ENCODE measurements around the gene ARHGEF19. TPM values are rescaled to one million over a fixed set of nuclear protein-coding genes. Genes with fewer than 3 reads are reported as not detected.

ARHGEF19 gene
- total RNA-seq, 1 donor, result 9.9 TPM

DNA sequence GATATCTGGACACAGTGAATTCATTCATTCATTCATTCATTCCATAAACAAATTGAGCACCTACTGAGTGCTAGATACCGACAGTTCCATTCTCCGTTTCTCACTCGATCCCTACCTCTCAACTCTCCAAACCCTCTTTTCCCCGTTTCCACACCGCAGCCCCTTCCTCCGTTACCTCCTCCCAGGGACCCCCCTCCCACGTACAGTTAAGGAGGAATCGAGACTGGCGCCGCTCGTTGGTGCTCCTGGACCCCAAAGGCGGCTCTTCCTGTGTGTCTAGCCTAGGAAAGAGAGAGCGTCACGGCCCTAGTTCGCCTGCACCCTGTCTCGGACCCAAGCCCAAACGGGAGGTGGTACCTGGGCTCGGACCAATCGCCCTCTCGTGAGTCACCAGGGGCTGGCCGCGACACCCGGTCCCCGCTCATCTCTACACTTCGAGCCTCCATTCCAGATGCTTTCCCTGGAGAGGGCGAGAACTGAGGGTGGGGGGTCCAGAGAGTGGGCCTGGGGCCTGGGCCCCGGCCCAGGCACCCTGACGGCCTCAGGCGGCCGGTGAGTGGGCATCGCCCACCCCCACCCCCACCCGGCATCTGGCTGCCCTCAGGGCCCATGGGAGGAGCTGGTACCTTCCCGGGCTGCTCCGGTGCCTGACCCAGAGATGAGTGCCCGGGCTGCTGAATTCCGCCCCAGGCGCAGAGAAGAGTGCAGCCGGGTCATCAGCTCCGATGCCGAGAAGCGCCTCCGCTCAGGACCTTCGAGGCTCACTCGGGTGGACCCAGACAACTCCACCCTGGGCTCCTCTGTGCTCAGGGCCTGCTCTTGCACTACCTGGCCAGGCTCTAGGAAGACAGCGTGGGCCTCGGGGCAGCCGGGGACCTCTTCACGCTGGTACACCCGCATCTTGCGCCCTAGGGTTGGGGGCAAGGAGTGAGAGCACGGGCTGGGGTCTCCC, 4.9 kb downstream of the ARHGEF19 start:
- peak overlapping the region; percentile 66 for H3K4me3 ChIP-seq (ENCODE audit: low read depth, low read length)
- TF ChIP-seq, protein P1, sequence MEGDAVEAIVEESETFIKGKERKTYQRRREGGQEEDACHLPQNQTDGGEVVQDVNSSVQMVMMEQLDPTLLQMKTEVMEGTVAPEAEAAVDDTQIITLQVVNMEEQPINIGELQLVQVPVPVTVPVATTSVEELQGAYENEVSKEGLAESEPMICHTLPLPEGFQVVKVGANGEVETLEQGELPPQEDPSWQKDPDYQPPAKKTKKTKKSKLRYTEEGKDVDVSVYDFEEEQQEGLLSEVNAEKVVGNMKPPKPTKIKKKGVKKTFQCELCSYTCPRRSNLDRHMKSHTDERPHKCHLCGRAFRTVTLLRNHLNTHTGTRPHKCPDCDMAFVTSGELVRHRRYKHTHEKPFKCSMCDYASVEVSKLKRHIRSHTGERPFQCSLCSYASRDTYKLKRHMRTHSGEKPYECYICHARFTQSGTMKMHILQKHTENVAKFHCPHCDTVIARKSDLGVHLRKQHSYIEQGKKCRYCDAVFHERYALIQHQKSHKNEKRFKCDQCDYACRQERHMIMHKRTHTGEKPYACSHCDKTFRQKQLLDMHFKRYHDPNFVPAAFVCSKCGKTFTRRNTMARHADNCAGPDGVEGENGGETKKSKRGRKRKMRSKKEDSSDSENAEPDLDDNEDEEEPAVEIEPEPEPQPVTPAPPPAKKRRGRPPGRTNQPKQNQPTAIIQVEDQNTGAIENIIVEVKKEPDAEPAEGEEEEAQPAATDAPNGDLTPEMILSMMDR (IDR thresholded peaks at IDR 0.05; ENCODE audit: insufficient read depth, low read depth, low read length), result no peak
- peak; percentile 30 for DNase-seq (ENCODE audit: low read depth)

GRCh38 chr1:16206547-16207317, 5.7 kb downstream of the ARHGEF19 start:
- H3K4me3 ChIP-seq (ENCODE audit: low read depth, low read length), result peak overlapping the region; percentile 66
- TF ChIP-seq, protein P1 (IDR thresholded peaks at IDR 0.05; ENCODE audit: insufficient read depth, low read depth, low read length), result no peak
- peak; percentile 99 for DNase-seq (ENCODE audit: low read depth)

DNA sequence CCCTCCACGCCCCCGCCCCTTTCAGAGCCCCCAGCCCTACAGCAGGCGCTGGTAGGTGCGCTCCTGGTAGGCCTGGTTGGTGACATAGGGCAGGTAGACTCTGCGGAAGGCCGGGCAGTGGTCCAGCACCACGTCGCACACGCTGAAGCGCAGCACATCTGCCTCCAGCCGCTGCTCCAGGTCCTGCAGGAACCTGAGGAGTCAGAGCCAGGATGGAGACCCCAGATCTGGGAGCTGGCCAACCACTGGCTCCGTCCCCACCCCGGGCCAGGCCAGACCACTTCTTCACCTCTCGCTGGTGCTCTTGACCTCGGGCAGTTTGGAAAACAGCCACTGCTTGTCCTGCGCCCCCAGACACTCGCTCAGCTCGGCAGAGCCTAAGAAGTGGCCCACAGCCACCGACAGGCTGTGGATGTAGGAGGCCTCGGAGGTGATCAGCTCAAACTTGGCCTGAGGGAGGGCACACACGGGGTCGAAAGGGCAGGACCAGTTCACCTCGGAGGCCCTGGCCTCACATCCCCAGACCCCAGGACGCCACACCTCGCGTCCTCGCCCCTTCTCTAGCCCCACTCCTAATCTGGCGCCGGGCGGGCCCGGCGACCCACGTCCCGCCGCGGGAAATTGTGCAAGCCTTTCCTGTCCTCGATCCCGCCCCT, 6.4 kb downstream of the ARHGEF19 start:
- H3K4me3 ChIP-seq (ENCODE audit: low read depth, low read length), result peak overlapping the region; percentile 63
- TF ChIP-seq, protein P1 (IDR thresholded peaks at IDR 0.05; ENCODE audit: insufficient read depth, low read depth, low read length), result no peak
- DNase-seq (ENCODE audit: low read depth), result no peak

DNA sequence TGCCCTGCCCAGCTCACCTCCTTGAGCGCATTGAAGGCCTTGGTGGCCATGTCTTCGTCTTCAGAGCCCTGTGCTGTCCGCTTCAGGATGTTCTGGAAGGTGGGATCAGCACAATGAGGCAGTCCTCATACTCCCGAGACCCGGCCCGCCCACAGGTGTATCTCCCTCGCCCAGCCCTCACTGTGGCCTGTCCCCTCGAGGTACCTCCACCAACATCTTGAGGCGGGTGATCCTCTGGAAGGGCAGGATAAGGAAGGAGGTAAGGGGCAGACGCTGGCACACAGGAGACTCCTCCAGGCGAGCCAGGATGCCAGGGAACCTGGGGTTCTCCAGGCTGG, 7.1 kb downstream of the ARHGEF19 start:
- no peak overlapping the region for H3K4me3 ChIP-seq (ENCODE audit: low read depth, low read length)
- TF ChIP-seq, protein P1 (IDR thresholded peaks at IDR 0.05; ENCODE audit: insufficient read depth, low read depth, low read length), result no peak
- no peak for DNase-seq (ENCODE audit: low read depth)

- peak; percentile 26 for DNase-seq (ENCODE audit: low read depth)
- no peak overlapping the region for H3K4me3 ChIP-seq (ENCODE audit: low read depth, low read length)
- TF ChIP-seq, protein P1 (IDR thresholded peaks at IDR 0.05; ENCODE audit: insufficient read depth, low read depth, low read length), result peak; percentile 56
These were observed 7.7 kb downstream of the ARHGEF19 start for GRCh38 chr1:16204634-16205333.

- TF ChIP-seq, protein P1 (IDR thresholded peaks at IDR 0.05; ENCODE audit: insufficient read depth, low read depth, low read length), result no peak
- DNase-seq (ENCODE audit: low read depth), result no peak
- no peak overlapping the region for H3K4me3 ChIP-seq (ENCODE audit: low read depth, low read length)
These were observed 8.2 kb downstream of the ARHGEF19 start for GRCh38 chr1:16204216-16204615.
